Breast epithelium (tissue), 4 donors: ENCODE measurements around the gene KIAA1217. TPM values are rescaled to one million over a fixed set of nuclear protein-coding genes. Genes with fewer than 3 reads are reported as not detected.

Source experiments
- DNase-seq, 2 donors: peaks; one replicate each; pipeline ENCODE4 v3.0.0-alpha.2; 2019; ENCODE audit warnings: low spot score in 2 of 2
- H3K27ac ChIP-seq, 2 donors: fragments of 200-600 bp; sonication (generic) in 1 of 2; one replicate each; pipeline ENCODE4 v1.5.1; 2016 to 2019; ENCODE audit warnings: mild to moderate bottlenecking in 1 of 2
- H3K27me3 ChIP-seq, 2 donors: fragments of 200-600 bp; sonication (generic) in 1 of 2; one replicate each; pipeline versions ENCODE4 v1.5.1 to v1.6.0; 2017 to 2019; ENCODE audit warnings: control low read depth in 1 of 2, mild to moderate bottlenecking in 1 of 2
- H3K36me3 ChIP-seq: fragments of 200-600 bp; one replicate; pipeline ENCODE4 v1.5.1; 2019
- H3K4me1 ChIP-seq, 2 donors: fragments of 200-600 bp; sonication (generic); one replicate each; pipeline ENCODE4 v1.5.1; 2016 to 2019; ENCODE audit warnings: control low read depth in 1 of 2
- H3K4me3 ChIP-seq, 3 donors: fragments of 200-600 bp; sonication (generic); 1 replicate in 2 of 3; 2 replicates in 1 of 3; pipeline ENCODE4 v1.5.1; 2016 to 2019; ENCODE audit warnings: mild to moderate bottlenecking in 3 of 3, moderate library complexity in 2 of 3
- H3K9me3 ChIP-seq, 2 donors: fragments of 200-600 bp; sonication (generic) in 1 of 2; one replicate each; pipeline ENCODE4 v1.5.1; 2016 to 2019; ENCODE audit warnings: control low read depth in 1 of 2
- POLR2A ChIP-seq: fragments of 450-650 bp; IDR thresholded peaks from one replicate; pipeline ENCODE4 v1.6.1; 2016; ENCODE audit warnings: antibody characterized with exemption, mild to moderate bottlenecking, moderate library complexity
- POLR2AphosphoS5 ChIP-seq, 3 donors: sonication (generic); formaldehyde crosslinking; IDR thresholded peaks; one replicate each; pipeline ENCODE4 v1.6.1; 2017; ENCODE audit warnings: antibody characterized with exemption in 3 of 3
- intact Hi-C: fragments of 100-400 bp; cut with DNase I; formaldehyde crosslinking; loops from one replicate; pipeline ENCODE4 v1.15.1; 2023; ENCODE audit warnings: low total_unique reads
- total RNA-seq, 3 donors: library from RNA; depleted of rRNA; stranded (reverse); fragments of >200 nt; gene quantifications; one replicate each; pipeline ENCODE4 v1.1.0, GENCODE V29; 2016
- TF ChIP-seq, protein P1 (sequence below), 3 donors: fragments of 450-650 bp; IDR thresholded peaks; one replicate each; pipeline ENCODE4 v1.5.1; 2016 to 2017; ENCODE audit warnings: antibody characterized with exemption in 3 of 3, mild to moderate bottlenecking in 3 of 3, moderate library complexity in 3 of 3

The KIAA1217 gene
- total RNA-seq, 3 donors from 2014 or later: 19.7 to 154 (median 83.6) TPM

DNA sequence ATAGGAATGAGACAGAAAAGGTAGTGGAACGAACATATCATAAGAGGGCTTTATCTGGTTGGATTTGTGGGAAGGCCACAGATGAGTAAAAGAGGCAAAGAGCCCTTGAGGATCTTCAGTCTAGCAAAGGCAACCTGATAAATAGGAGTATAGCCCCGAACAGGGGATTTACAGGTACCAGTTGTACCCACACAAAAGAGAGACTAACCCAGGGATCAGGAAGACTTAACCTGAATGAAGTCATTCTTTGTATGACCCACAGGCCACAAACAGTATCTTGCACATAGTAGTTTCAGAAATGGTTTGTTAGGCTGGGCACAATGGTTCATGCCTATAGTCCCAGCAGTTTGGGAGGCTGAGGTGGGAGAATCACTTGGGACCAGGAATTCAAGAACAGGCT is 306.5 kb downstream of the KIAA1217 start:
- H3K9me3 ChIP-seq: no peaks in the 10 kb centered on the region
- intact Hi-C loops: no loop called here
- peaks cover 0 to 4% of the 10 kb centered on the region in 2 donors for H3K4me1 ChIP-seq
- no peaks in the 10 kb centered on the region for H3K27me3 ChIP-seq
- H3K4me3 ChIP-seq: no peak overlapping the region
- DNase-seq: no peak
- no peaks in the 10 kb centered on the region for H3K36me3 ChIP-seq
- TF ChIP-seq, protein P1, sequence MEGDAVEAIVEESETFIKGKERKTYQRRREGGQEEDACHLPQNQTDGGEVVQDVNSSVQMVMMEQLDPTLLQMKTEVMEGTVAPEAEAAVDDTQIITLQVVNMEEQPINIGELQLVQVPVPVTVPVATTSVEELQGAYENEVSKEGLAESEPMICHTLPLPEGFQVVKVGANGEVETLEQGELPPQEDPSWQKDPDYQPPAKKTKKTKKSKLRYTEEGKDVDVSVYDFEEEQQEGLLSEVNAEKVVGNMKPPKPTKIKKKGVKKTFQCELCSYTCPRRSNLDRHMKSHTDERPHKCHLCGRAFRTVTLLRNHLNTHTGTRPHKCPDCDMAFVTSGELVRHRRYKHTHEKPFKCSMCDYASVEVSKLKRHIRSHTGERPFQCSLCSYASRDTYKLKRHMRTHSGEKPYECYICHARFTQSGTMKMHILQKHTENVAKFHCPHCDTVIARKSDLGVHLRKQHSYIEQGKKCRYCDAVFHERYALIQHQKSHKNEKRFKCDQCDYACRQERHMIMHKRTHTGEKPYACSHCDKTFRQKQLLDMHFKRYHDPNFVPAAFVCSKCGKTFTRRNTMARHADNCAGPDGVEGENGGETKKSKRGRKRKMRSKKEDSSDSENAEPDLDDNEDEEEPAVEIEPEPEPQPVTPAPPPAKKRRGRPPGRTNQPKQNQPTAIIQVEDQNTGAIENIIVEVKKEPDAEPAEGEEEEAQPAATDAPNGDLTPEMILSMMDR (IDR thresholded peaks at IDR 0.05): no peak
- no peak for TF ChIP-seq POLR2A
- no peak for TF ChIP-seq POLR2AphosphoS5 (IDR thresholded peaks at IDR 0.05)
- no peak overlapping the region for H3K27ac ChIP-seq

DNA sequence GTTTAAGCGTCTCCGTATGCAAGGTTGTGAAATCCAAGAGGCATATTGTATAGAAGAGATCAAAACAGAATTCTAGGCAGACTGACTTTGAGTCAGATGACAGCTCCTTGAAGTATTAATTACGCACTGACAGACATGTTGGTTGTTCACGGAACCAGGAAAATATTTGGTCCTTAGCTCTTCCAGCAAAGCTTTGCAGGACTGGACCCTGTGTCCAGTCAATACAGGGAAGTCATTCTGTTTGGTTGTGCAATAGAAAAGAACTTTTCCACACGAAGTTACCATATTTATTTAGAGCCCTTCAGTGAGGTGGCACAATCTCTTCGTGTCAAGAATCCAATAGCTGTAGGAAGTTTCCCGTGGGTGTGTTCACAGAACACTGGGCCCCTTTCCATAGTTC is 309.5 kb downstream of the KIAA1217 start:
- Histone ChIP-seq H3K9me3 (no peaks in the 10 kb centered on the region), H3K4me3 (no peak overlapping the region), H3K27me3 (no peaks in the 10 kb centered on the region), H3K4me1 (peaks cover 0 to 4% of the 10 kb centered on the region in 2 donors), H3K36me3 (no peaks in the 10 kb centered on the region), H3K27ac (peak overlapping the region; percentile 62 to 64)
- intact Hi-C loops: no loop called here
- no peak for DNase-seq
- no peak for TF ChIP-seq POLR2AphosphoS5 (IDR thresholded peaks at IDR 0.05)
- TF ChIP-seq, protein P1 (IDR thresholded peaks at IDR 0.05): no peak

DNA sequence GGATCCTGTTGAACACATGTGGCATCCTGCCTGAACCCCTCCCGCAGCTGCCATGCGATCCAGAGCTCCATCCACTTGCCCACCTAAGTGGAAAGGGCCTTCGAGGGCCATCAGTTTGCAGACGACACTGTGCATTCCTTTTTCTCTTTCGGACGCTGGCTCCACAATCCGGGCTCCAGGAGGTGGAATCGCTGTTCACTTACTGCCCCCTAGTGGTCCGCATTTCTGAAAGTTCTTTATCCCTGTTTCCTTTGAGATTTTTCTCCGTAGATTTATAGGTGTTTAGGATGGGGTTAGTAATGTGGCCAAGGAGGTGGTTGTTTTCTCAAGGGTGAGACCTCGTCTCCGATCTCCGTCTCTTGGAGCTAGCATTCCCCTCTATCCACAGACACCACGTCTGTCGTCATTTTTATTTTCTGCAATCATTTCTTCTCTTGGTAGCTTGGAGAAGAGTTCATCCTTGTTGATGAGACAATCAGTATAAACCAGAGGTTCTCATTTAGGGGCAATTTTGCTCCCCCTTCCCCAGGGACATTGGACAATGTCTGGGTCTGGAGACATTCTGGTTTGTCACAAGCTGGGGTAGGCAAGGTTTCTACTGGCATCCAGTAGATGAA is 310.2 kb downstream of the KIAA1217 start:
- Histone ChIP-seq H3K27ac (peak overlapping the region; percentile 62 to 64), H3K4me1 (peaks cover 0 to 4% of the 10 kb centered on the region in 2 donors), H3K27me3 (no peaks in the 10 kb centered on the region), H3K36me3 (no peaks in the 10 kb centered on the region), H3K4me3 (no peak overlapping the region), H3K9me3 (no peaks in the 10 kb centered on the region)
- no peak for TF ChIP-seq POLR2A
- TF ChIP-seq, protein P1 (IDR thresholded peaks at IDR 0.05): peak; percentile 76 to 83 (median 78)
- no peak for TF ChIP-seq POLR2AphosphoS5 (IDR thresholded peaks at IDR 0.05)
- intact Hi-C loops: no loop called here
- peak; percentile 58 to 67 for DNase-seq

DNA sequence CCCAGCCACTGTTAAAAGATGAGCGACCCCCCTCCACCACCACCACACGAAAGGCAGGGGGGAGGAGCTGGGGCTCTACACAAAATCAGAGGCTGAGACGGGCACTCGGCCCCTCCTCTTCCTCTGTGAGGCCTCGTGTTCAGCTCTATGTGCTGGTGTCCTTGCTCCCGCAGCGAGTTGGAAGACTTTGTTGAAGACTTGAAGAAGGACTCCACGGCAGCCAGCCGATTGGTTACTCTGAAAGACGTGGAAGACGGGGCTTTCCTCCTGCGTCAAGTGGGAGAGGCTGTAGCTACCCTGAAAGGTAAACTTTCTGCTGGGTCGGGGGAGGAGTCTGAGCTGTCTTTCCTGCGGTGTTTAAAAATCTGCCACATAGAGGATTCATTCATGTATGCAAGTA is 311.0 kb downstream of the KIAA1217 start:
- Histone ChIP-seq H3K4me1 (peaks cover 0 to 4% of the 10 kb centered on the region in 2 donors), H3K27ac (peak overlapping the region; percentile 34 to 62), H3K27me3 (no peaks in the 10 kb centered on the region), H3K9me3 (no peaks in the 10 kb centered on the region), H3K4me3 (no peak overlapping the region), H3K36me3 (no peaks in the 10 kb centered on the region)
- no peak for DNase-seq
- TF ChIP-seq, protein P1 (IDR thresholded peaks at IDR 0.05): no peak
- no peak for TF ChIP-seq POLR2A
- no peak for TF ChIP-seq POLR2AphosphoS5 (IDR thresholded peaks at IDR 0.05)
- intact Hi-C loops: no loop called here

DNA sequence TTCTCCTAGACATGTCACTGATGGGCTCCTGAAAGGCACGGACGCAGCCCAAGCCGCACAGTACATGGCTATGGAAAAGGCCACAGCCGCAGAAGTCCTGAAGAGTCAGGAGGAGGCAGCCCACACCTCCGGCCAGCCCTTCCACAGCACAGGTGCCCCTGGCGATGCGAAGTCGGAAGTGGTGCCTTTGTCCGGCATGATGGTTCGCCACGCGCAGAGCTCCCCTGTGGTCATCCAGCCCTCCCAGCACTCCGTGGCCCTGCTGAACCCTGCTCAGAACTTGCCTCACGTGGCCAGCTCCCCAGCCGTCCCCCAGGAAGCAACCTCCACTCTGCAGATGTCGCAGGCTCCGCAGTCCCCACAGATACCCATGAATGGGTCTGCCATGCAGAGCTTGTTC is 315.4 kb downstream of the KIAA1217 start:
- H3K4me1 ChIP-seq: no peaks in the 10 kb centered on the region
- intact Hi-C loops: no loop called here
- H3K36me3 ChIP-seq: peaks cover 2% of the 10 kb centered on the region
- H3K27ac ChIP-seq: no peak overlapping the region
- no peaks in the 10 kb centered on the region for H3K27me3 ChIP-seq
- no peak for DNase-seq
- H3K9me3 ChIP-seq: no peaks in the 10 kb centered on the region
- H3K4me3 ChIP-seq: no peak overlapping the region
- no peak for TF ChIP-seq POLR2A
- no peak for TF ChIP-seq POLR2AphosphoS5 (IDR thresholded peaks at IDR 0.05)
- TF ChIP-seq, protein P1 (IDR thresholded peaks at IDR 0.05): no peak
